HG03354 (cell line): ENCODE data around the gene HOXD8.

ENCODE experiments used
- ATAC-seq: cut with Tn5 transposase; IDR thresholded peaks from one replicate; pipeline ENCODE4 v1.9.1; 2021; ENCODE audit warnings: mild to moderate bottlenecking; ENCODE audit not compliant: unreplicated experiment, poor library complexity, severe bottlenecking

Gene HOXD8

DNA sequence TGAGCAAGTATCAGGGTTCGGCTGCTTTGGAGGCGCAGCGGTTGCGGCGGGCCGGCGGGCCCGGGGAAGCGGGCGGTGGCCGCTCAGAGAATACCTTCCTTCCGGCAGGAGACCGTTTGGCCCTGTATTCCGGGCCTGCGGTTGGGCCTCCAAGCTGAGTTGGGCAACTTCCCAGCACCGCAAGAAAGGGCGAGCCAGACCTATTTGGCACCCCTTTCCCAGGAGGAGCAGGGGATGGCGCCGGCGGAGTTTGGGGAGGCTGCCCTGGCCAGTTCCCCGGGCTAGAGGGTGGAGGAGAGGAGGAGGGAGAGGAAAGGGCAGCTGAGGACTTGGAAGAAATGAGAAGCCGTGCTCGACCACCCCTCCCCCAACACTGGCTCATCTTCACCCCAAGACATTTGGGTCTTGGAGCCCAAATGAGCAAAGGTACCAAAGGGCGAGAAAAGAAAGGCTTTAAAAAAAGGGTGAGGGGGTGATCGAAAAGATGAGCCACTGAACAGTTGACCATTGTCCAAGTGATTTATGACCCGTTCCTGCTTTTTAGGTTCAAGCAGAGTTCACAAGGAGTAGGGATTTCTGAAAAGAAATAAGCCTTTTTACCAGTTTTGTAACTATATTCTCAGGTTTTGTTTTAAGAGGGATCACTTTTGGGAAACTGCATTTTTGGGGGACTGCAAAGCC, 36.0 kb downstream of the HOXD8 start:
- no peak for ATAC-seq

GRCh38 chr2:176166272-176166671, 36.8 kb downstream of the HOXD8 start:
- no peak for ATAC-seq

- ATAC-seq = no peak
Measured at GRCh38 chr2:176167398-176167797, 37.9 kb downstream of the HOXD8 start.

DNA sequence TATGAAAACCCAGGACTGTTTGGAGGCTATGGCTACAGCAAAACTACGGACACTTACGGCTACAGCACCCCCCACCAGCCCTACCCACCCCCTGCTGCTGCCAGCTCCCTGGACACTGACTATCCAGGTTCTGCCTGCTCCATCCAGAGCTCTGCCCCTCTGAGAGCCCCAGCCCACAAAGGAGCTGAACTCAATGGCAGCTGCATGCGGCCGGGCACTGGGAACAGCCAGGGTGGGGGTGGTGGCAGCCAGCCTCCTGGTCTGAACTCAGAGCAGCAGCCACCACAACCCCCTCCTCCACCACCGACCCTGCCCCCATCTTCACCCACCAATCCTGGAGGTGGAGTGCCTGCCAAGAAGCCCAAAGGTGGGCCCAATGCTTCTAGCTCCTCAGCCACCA, 39.7 kb downstream of the HOXD8 start:
- no peak for ATAC-seq

GRCh38 chr2:176169711-176170110, 40.2 kb downstream of the HOXD8 start:
- no peak for ATAC-seq

DNA sequence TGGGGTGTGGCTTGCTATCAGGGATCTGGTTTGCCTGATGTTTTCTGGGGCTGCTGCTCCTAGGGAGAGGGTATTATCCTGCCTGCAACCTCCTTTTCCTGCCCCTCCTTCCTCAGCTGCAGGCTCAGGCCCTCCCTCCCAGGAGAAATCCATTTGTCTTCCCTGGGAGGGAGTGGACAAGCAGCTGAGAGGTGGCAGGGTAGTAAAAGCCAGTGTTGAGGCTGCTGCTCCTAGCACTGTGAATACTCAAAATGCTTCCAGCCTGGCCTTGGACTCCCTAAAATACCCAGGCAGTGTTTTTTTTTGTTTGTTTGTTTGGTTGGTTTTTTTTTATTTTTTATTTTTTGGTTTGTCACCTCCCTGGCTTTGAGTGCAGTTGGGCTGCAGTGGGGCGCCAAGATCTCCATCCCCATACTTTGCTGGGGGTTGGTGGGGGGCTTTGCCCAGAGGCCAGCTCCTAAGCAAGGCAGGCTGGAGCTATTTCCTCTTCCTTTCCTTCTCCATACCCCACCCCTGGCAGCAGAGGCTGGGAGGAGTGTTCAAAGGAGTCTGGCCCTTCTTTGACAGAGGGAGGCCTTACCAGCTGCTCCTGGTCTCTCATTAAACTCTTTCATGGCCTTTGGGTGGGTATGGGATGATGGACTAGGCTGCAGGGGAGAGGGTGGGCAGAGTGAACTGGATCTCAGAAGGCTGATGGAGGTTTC, 41.2 kb downstream of the HOXD8 start:
- ATAC-seq = no peak

DNA sequence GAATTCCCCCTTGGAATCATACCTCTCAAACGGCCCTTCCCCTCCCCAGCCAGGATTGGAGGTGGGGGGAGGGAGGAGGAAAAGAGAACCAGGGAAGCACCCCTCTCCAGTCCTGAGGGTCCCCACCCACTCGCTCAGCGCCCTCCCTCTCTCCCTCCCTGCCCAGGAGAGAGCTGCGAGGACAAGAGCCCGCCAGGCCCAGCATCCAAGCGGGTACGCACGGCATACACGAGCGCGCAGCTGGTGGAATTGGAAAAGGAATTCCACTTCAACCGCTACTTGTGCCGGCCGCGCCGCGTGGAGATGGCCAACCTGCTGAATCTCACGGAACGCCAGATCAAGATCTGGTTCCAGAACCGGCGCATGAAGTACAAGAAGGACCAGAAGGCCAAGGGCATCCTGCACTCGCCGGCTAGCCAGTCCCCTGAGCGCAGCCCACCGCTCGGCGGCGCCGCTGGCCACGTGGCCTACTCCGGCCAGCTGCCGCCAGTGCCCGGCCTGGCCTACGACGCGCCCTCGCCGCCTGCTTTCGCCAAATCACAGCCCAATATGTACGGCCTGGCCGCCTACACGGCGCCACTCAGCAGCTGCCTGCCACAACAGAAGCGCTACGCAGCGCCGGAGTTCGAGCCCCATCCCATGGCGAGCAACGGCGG, 42.0 kb downstream of the HOXD8 start:
- no peak for ATAC-seq

GRCh38 chr2:176172007-176172894, 42.7 kb downstream of the HOXD8 start:
- no peak for ATAC-seq

DNA sequence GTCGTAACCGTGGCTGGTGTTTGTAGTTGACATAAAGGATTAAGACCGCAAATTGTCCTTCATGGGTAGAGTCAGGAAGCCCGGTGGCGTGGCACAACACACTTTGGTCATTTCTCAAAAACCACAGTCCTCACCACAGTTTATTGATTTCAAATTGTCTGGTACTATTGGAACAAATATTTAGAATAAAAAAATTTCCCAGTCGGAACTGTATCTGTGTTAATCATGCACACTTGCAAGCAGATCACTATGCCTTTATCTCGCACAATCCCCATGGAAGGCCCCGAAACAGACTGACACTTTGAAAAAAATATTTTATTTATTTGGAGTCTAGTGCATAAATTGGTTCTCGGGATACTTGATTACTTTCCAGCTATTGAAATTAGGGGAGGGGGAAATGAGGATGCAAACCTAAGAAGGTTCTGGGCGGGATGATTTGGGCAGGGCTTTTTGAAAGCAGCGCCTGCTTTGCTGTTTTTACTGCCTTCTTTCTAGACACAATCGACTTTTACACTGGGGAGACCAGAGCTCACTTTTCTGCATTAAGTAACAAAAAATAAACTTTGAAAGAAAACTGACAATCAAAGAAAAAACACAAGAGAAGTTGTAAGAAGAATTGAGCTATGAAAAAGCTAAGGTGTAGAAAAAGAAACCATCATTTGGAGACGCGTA, 43.5 kb downstream of the HOXD8 start:
- no peak for ATAC-seq

GRCh38 chr2:176173567-176174381, 44.3 kb downstream of the HOXD8 start:
- ATAC-seq = no peak

- no peak for ATAC-seq
Measured at GRCh38 chr2:176174382-176174823, 44.9 kb downstream of the HOXD8 start.

DNA sequence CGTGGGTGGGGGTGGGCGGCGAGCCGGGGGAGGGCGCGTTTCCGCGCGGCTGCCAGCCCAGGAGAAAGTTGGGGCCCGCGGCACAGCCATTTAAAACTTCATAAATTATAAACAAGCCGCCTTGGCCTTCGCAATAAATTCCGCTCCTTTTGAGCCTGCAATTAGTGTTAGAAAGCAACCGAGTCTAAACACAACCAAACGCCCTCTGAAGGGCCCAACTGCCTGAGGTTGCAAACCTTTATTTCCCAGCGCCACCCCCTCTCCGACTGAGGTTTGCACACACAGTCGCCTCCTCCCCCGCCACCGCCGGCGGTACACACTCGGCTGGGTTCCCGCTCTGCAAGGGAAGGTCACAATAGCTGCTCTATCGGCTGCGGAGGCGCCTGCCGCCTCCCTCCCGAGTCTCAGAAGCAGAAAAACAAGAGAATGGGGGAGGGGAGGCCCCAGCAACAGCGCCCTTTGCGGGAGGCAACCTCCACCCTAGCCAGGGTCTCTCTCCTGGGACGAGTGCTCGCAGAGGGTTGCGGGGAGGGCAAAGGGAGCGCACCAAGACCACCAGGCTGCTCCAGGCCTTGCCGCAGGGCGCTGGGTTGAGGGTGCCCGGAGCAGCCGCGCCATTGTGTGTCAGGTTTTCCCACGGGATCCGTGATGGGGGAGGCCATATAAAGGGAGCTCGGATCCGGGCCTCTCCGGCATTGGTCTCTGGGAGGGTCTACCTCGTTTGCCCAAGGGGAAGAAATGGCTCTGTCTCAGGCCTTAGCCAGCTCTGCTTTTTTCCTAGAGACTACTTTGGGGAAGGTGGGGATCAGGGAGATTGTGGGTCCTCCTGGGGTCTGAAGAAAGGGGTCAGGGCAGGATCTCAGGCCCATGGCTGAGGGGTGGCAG, 45.6 kb downstream of the HOXD8 start:
- ATAC-seq = no peak

GRCh38 chr2:176175709-176176607, 46.5 kb downstream of the HOXD8 start:
- no peak for ATAC-seq

- no peak for ATAC-seq
Measured at GRCh38 chr2:176177580-176178037, 48.1 kb downstream of the HOXD8 start.

- no peak for ATAC-seq
Measured at GRCh38 chr2:176178038-176178756, 48.7 kb downstream of the HOXD8 start.

- ATAC-seq = no peak
Measured at GRCh38 chr2:176178757-176179295, 49.3 kb downstream of the HOXD8 start.
